Femur (tissue), 1 donor: ENCODE results near the gene TOMM20L.
"Not testable (repeated sequence)": the region's sequence is repeated elsewhere in the genome, so short reads cannot be mapped to it uniquely, and the experiment has no call there.

Experiments
- DNase-seq: peaks from one replicate; pipeline ENCODE4 v3.0.0-alpha.2; 2017

TOMM20L gene

GRCh38 chr14:58395812-58396788 lies at the start of gene TOMM20L:
Gene TOMM20L, plus strand, starts transcription at chr14:58395930. Its CDS starts 28 bp downstream, at chr14:58395958.
- DNase-seq, result peak; percentile 79

GRCh38 chr14:58353516-58354299 lies 42.0 kb upstream of the TOMM20L start:
- DNase-seq, result no peak

- no peak for DNase-seq
Observed at GRCh38 chr14:58354808-58355207, 40.9 kb upstream of the TOMM20L start.

GRCh38 chr14:58356268-58356667 lies 39.5 kb upstream of the TOMM20L start:
- no peak for DNase-seq

GRCh38 chr14:58362272-58362671 lies 33.5 kb upstream of the TOMM20L start:
- DNase-seq, result not testable (repeated sequence)

GRCh38 chr14:58362798-58363412 lies 32.8 kb upstream of the TOMM20L start:
- DNase-seq, result no peak

- no peak for DNase-seq
Observed at GRCh38 chr14:58364316-58364715, 31.4 kb upstream of the TOMM20L start.

GRCh38 chr14:58367296-58367695 lies 28.4 kb upstream of the TOMM20L start:
- DNase-seq, result no peak

GRCh38 chr14:58368956-58369355 lies 26.8 kb upstream of the TOMM20L start:
- DNase-seq, result no peak

GRCh38 chr14:58376791-58377190 lies 18.9 kb upstream of the TOMM20L start:
- DNase-seq, result no peak

GRCh38 chr14:58390830-58391229 lies 4.9 kb upstream of the TOMM20L start:
- DNase-seq, result no peak

GRCh38 chr14:58395562-58395811 lies 243 bp upstream of the TOMM20L start:
- no peak for DNase-seq

- DNase-seq, result no peak
Observed at GRCh38 chr14:58397156-58397555, 1.4 kb downstream of the TOMM20L start.

GRCh38 chr14:58398495-58398894 lies 2.8 kb downstream of the TOMM20L start:
- DNase-seq, result no peak

GRCh38 chr14:58398895-58399294 lies 3.2 kb downstream of the TOMM20L start:
- DNase-seq, result no peak

GRCh38 chr14:58401587-58401986 lies 5.9 kb downstream of the TOMM20L start:
- no peak for DNase-seq

- DNase-seq, result no peak
Observed at GRCh38 chr14:58408681-58409215, 13.0 kb downstream of the TOMM20L start.

GRCh38 chr14:58414845-58415244 lies 19.1 kb downstream of the TOMM20L start:
- no peak for DNase-seq

- no peak for DNase-seq
Observed at GRCh38 chr14:58415636-58416547, 20.2 kb downstream of the TOMM20L start.

- not testable (repeated sequence) for DNase-seq
Observed at GRCh38 chr14:58416934-58417333, 21.2 kb downstream of the TOMM20L start.

GRCh38 chr14:58426670-58427280 lies 31.0 kb downstream of the TOMM20L start:
- DNase-seq, result peak; percentile 78
